Activated CD4-positive, alpha-beta T cell treated with anti-CD3 and anti-CD28 coated beads, Interleukin-2, amount 10 ng/mL, durations not matched to agents 7 days and 5 days (primary cell): Measurements from ENCODE around the gene CBARP. TPM values are rescaled to one million over a fixed set of nuclear protein-coding genes. Genes with fewer than 3 reads are reported as not detected.

Source experiments
- CTCF ChIA-PET: fragments of 350-600 bp; sonication (Branson Sonifier 250); formaldehyde crosslinking; loops from one replicate; lab custom pipeline; 2021; ENCODE audit warnings: antibody characterized with exemption; lab: Charles Lee
- POLR2A ChIA-PET: fragments of 350-600 bp; sonication (Branson Sonifier 250); formaldehyde crosslinking; loops from one replicate; lab custom pipeline; 2021; ENCODE audit warnings: antibody characterized with exemption; lab: Charles Lee
- DNase-seq: peaks from one replicate; pipeline ENCODE4 v3.0.0-alpha.2; 2020
- H3K27ac Mint-ChIP-seq: one replicate; pipeline ENCODE4 v1.8.0; 2021; ENCODE audit warnings: mild to moderate bottlenecking, moderate library complexity, mixed read lengths
- H3K27me3 Mint-ChIP-seq: one replicate; pipeline ENCODE4 v1.8.0; 2021; ENCODE audit warnings: mixed read lengths
- H3K36me3 Mint-ChIP-seq: one replicate; pipeline ENCODE4 v1.8.0; 2021; ENCODE audit warnings: low read depth, mixed read lengths
- H3K4me1 Mint-ChIP-seq: one replicate; pipeline ENCODE4 v1.8.0; 2021; ENCODE audit warnings: mixed read lengths
- H3K4me3 Mint-ChIP-seq: one replicate; pipeline ENCODE4 v1.8.0; 2021; ENCODE audit warnings: mild to moderate bottlenecking, moderate library complexity, mixed read lengths
- H3K9me3 Mint-ChIP-seq: one replicate; pipeline ENCODE4 v1.8.0; 2021; ENCODE audit warnings: mixed read lengths
- total RNA-seq, 2 experiments: library from RNA; stranded (reverse); gene quantifications; one replicate each; pipeline ENCODE4 v1.2.3, GENCODE V29; 2021

The CBARP gene, protein sequence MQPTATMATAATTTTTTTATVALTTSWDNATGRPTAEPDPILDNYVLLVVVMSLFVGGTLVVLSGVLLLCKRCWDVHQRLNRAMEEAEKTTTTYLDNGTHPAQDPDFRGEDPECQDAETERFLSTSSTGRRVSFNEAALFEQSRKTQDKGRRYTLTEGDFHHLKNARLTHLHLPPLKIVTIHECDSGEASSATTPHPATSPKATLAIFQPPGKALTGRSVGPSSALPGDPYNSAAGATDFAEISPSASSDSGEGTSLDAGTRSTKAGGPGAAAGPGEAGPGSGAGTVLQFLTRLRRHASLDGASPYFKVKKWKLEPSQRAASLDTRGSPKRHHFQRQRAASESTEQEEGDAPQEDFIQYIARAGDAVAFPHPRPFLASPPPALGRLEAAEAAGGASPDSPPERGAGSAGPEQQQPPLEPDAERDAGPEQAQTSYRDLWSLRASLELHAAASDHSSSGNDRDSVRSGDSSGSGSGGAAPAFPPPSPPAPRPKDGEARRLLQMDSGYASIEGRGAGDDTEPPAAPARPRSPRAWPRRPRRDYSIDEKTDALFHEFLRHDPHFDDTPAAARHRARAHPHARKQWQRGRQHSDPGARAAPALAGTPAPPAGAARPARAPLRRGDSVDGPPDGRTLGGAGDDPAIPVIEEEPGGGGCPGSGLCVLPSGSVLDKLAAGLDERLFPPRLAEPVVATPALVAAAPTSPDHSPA
- total RNA-seq = not detected

DNA sequence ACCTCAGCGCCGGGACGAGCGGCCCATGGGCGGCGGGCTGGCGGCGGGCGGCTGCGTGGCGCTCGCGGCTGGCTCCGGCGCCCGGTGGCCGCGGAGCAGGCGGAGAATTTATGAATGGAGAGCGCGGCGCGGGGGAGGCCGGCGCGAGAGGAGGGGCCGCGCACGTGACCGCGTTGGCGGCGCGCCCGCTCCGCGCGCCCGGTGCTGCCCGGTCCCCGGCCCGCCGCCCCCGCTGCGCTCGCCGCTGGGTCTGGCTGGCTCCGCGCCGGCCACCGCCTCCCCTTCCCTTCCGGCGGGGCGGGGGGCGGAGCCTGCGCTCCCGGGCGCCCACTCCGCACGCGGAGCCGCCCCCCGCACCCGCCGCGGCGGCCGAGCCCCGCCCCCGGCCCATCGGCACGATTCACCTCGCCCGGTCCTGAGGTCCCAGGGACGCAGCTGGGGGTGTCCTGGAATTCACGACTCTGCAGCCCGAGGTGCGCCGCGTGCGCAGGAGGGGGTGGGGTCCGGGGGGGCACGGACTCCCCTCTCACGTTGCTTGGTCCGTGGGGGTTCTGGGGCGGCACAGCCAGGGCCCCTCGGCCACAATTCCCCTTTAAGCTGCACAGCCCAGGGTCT lies at the start of gene CBARP:
Gene CBARP, minus strand, starts transcription at position 252 of the 615 bp plus-strand sequence. CDS start 1,905 bp downstream, outside the sequence.
- H3K9me3 Mint-ChIP-seq = no peaks in the 10 kb centered on the region
- ChIA-PET POLR2A (no interaction called here), CTCF (interaction anchor here (0.8 to 1.1 kb wide), 2 partner anchors 29 to 35 kb away, joined by 3 read pairs; no protein-coding TSS in a partner anchor)
- peak within 1 kb of the TSS; percentile 66 for H3K4me3 Mint-ChIP-seq
- peaks cover 9% of the 10 kb centered on the region for H3K36me3 Mint-ChIP-seq
- H3K27ac Mint-ChIP-seq = peak within 1 kb of the TSS; percentile 72
- no peak for DNase-seq
- H3K27me3 Mint-ChIP-seq = peaks cover 23% of the 10 kb centered on the region
- peaks cover 32% of the 10 kb centered on the region for H3K4me1 Mint-ChIP-seq

DNA sequence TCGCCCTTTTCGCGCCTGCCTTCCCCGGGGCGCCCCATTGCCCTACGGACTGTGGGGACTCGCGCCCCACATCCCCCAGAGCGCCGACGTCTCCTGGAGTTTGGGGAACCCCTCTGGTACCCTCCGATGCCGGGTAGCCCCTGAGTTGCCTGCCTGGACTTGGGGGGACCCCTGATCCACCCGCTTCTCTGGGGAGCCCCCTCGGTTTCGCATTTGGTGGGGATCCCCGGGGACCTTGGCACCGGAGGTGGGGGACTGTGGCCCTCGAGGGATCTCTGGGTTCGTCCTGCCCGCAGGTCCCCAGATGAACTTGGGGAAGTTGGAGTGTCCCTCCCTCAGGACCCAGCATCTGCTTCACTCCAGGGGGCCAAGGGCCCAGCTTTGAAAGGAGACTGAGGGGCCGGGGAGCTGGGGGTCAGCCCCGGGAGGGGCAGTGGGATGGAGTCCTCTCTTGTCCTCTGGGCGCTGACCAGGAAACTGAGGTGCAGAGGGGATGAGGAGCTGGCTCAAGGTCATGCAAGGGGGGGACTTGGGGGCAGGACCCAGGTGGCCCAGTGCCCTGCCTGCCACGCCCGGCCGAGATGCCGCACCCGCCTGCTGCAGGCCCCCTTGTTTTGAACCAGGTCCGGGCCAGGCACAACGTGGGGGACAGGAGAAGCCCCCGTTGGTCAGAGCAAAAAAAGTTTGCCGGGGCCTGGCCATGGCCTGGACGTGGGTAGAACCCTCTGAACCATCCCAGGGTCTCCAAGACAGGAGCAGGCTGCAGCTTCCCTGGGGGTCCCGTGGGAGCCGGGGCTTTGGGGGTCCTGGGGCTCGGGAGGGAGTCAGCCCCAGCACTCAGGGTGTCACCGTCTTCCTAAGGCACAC lies 48.9 kb upstream of the CBARP start:
- Mint-ChIP-seq H3K27ac (no peak overlapping the region), H3K4me3 (peak overlapping the region; percentile 49), H3K36me3 (no peaks in the 10 kb centered on the region), H3K4me1 (peaks cover 5% of the 10 kb centered on the region), H3K27me3 (peaks cover 22% of the 10 kb centered on the region), H3K9me3 (no peaks in the 10 kb centered on the region)
- ChIA-PET CTCF (interaction anchor here (0.7 kb wide), 1 partner anchor 66 kb away, joined by 4 read pairs; no protein-coding TSS in a partner anchor), POLR2A (no interaction called here)
- DNase-seq = no peak

DNA sequence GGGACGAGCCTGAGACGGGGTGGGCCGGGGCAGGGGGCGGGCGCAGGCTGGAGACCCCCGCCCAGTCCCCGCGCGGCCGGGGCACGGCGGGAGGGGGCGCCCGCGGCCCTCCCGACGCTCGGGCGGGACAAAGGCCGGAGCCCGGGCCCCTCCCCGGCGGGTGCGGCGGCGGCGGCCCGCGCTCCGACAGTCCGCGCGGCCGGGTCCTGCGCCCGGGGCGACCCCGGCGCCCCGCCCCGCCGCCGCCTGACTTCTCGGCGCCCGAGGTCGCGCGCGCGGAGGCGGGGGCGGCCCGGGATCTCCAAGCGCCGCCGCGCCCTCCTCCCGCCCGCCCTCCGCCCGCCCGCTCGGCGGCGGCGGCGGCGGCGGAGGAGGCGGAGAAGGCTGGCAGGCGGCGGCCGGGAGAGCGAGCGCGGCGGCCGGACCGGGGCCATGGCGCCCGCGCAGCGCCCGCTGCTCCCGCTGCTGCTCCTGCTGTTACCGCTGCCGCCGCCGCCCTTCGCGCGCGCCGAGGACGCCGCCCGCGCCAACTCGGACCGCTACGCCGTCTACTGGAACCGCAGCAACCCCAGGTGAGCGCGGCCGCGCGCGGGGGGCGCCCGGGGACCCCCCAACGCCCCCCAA lies 48.0 kb upstream of the CBARP start, which contains the start of gene EFNA2:
Gene EFNA2, plus strand, starts transcription at position 137 of the 624 bp plus-strand sequence. Its CDS starts 296 bp downstream, at position 433.
- CTCF ChIA-PET = no interaction called here
- H3K4me3 Mint-ChIP-seq = peak within 1 kb of the TSS; percentile 49
- no peak within 1 kb of the TSS for H3K27ac Mint-ChIP-seq
- peaks cover 22% of the 10 kb centered on the region for H3K27me3 Mint-ChIP-seq
- POLR2A ChIA-PET = no interaction called here
- H3K9me3 Mint-ChIP-seq = no peaks in the 10 kb centered on the region
- H3K36me3 Mint-ChIP-seq = no peaks in the 10 kb centered on the region
- peaks cover 5% of the 10 kb centered on the region for H3K4me1 Mint-ChIP-seq
- no peak for DNase-seq

GRCh38 chr19:1284979-1285736 lies 47.4 kb upstream of the CBARP start:
- ChIA-PET POLR2A (no interaction called here), CTCF (interaction anchor here (0.7 kb wide), 1 partner anchor 152 kb away, joined by 3 read pairs; no protein-coding TSS in a partner anchor)
- no peak for DNase-seq
- peaks cover 22% of the 10 kb centered on the region for H3K27me3 Mint-ChIP-seq
- H3K9me3 Mint-ChIP-seq = no peaks in the 10 kb centered on the region
- H3K4me3 Mint-ChIP-seq = no peak overlapping the region
- peaks cover 8% of the 10 kb centered on the region for H3K4me1 Mint-ChIP-seq
- peaks cover 4% of the 10 kb centered on the region for H3K36me3 Mint-ChIP-seq
- H3K27ac Mint-ChIP-seq = no peak overlapping the region

DNA sequence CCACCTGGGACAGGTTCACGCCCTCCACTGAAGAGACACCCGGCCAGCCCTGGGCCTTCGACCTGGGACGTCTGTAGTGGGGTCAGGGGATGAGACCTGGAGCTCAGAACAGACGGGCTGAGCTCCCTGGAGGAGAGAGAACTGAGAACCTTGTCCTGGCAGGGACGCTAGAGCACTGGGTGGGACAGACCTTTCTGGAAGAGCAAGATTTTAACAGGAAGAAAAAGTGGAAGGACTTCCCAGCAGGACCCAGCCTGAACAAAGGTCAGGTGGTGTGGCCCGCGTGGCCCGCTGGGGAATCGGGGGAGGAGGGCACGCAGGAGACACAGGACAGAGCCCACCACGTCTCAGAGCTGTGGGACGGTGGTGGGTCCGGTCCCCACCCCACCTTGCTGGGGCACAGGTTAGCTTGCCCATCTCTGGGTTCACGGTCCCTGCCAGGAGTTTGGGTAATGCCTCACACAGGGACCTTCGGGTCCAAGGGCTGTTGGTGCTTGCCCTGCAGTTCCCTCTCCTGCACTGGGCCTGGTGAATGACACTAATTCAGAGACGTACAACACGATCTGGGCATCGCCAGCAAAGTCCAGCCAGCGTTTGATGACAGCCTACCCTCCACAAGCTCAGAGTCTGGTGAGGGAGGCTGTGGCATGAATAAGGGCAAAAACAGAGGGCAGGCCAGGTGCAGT lies 46.6 kb upstream of the CBARP start:
- CTCF ChIA-PET = interaction anchor here (0.7 kb wide), 1 partner anchor 153 kb away, joined by 3 read pairs; no protein-coding TSS in a partner anchor

GRCh38 chr19:1283917-1284292 lies 46.1 kb upstream of the CBARP start:
- no peak overlapping the region for H3K4me3 Mint-ChIP-seq
- H3K27me3 Mint-ChIP-seq = peaks cover 22% of the 10 kb centered on the region
- H3K36me3 Mint-ChIP-seq = peaks cover 10% of the 10 kb centered on the region
- POLR2A ChIA-PET = no interaction called here
- DNase-seq = no peak
- no peaks in the 10 kb centered on the region for H3K9me3 Mint-ChIP-seq
- CTCF ChIA-PET = interaction anchor here (0.6 kb wide), 1 partner anchor 333 kb away, joined by 3 read pairs; no protein-coding TSS in a partner anchor
- H3K27ac Mint-ChIP-seq = no peak overlapping the region
- H3K4me1 Mint-ChIP-seq = peaks cover 13% of the 10 kb centered on the region

More for the DNA sequence above, 46.6 kb upstream of the CBARP start:
- peaks cover 10% of the 10 kb centered on the region for H3K36me3 Mint-ChIP-seq
- H3K4me1 Mint-ChIP-seq = peaks cover 13% of the 10 kb centered on the region
- H3K27ac Mint-ChIP-seq = no peak overlapping the region
- H3K4me3 Mint-ChIP-seq = no peak overlapping the region
- peaks cover 22% of the 10 kb centered on the region for H3K27me3 Mint-ChIP-seq
- no peak for DNase-seq
- no peaks in the 10 kb centered on the region for H3K9me3 Mint-ChIP-seq
- POLR2A ChIA-PET = no interaction called here

DNA sequence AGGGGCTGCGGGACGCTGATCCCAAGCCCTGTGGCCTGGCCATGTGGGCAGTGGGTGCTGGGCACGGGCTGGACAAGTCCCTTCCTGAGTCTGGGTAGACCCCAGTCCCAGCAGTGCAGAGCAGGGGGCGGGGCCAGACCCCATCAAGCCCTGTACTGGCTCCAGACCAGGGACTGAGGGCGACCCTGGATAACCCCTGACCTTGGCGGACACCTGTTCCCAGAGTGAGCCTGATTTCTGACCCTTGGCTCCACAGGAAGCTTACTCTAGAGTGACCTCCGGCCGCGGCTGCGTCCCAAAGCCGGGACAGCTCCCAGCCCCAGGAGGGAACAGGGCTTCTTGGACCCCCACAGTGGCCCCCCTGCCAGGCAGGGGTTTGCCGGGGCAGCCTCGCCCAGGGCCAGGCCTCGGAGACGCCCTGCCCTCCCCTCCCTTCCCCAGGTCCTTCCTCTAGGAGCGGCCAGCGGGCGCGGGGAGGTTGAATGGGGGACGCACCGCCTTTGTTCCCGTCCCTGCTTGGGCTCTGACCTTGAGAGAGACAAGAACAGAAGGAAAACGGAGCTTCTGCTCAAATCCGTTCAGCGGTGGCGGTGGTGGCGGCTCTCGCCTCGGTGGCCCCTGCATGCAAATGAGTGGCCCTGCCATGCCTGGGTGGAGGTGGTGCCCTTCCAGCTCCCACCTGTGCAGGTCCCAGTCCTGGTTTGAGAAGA lies 45.6 kb upstream of the CBARP start:
- Mint-ChIP-seq H3K9me3 (no peaks in the 10 kb centered on the region), H3K36me3 (peaks cover 10% of the 10 kb centered on the region), H3K27me3 (peaks cover 22% of the 10 kb centered on the region), H3K4me1 (peaks cover 13% of the 10 kb centered on the region), H3K4me3 (no peak overlapping the region), H3K27ac (no peak overlapping the region)
- ChIA-PET CTCF (interaction anchor here (0.6 kb wide), 1 partner anchor 333 kb away, joined by 3 read pairs; no protein-coding TSS in a partner anchor), POLR2A (no interaction called here)
- DNase-seq = no peak

- CTCF ChIA-PET = no interaction called here
- POLR2A ChIA-PET = no interaction called here
- H3K27ac Mint-ChIP-seq = no peak overlapping the region
- no peak overlapping the region for H3K4me3 Mint-ChIP-seq
- H3K9me3 Mint-ChIP-seq = no peaks in the 10 kb centered on the region
- DNase-seq = no peak
- H3K4me1 Mint-ChIP-seq = peaks cover 19% of the 10 kb centered on the region
- peaks cover 18% of the 10 kb centered on the region for H3K27me3 Mint-ChIP-seq
- H3K36me3 Mint-ChIP-seq = peaks cover 14% of the 10 kb centered on the region
These were observed 44.9 kb upstream of the CBARP start for GRCh38 chr19:1282588-1283206.

GRCh38 chr19:1281569-1282287 lies 43.9 kb upstream of the CBARP start:
- ChIA-PET POLR2A (no interaction called here), CTCF (no interaction called here)
- Mint-ChIP-seq H3K4me1 (peaks cover 22% of the 10 kb centered on the region), H3K27ac (peak overlapping the region; percentile 46), H3K27me3 (peaks cover 17% of the 10 kb centered on the region), H3K9me3 (no peaks in the 10 kb centered on the region), H3K36me3 (peaks cover 17% of the 10 kb centered on the region), H3K4me3 (no peak overlapping the region)
- DNase-seq = no peak
